GM19438 (cell line): Measurements from ENCODE around the gene ANTXRL.
"Not testable (repeated sequence)": the region's sequence is repeated elsewhere in the genome, so short reads cannot be mapped to it uniquely, and the experiment has no call there.

Experiments used
- ATAC-seq: cut with Tn5 transposase; IDR thresholded peaks from one replicate; pipeline ENCODE4 v1.9.1; 2021; ENCODE audit warnings: low read depth; ENCODE audit not compliant: unreplicated experiment

ANTXRL gene

DNA sequence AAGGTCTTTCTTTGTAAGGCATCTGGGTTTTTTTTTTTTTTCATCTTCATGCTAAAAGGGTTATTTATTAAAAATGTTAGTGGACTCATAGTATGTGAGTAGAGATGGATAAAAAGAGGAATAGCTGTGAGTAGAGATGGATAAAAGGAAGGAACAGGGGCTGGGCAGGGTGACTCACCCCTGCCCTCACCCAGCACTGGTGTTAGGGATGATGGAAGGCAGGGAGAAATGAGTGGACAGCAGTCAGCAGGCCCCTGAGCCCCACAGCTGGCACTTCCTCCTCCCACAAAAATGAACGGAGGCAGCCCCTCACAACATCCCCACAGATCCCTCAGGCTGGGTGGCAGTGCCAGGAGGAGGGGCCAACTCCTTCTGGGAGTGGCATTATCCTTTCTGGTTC is 39.3 kb downstream of the ANTXRL start:
- no peak for ATAC-seq

DNA sequence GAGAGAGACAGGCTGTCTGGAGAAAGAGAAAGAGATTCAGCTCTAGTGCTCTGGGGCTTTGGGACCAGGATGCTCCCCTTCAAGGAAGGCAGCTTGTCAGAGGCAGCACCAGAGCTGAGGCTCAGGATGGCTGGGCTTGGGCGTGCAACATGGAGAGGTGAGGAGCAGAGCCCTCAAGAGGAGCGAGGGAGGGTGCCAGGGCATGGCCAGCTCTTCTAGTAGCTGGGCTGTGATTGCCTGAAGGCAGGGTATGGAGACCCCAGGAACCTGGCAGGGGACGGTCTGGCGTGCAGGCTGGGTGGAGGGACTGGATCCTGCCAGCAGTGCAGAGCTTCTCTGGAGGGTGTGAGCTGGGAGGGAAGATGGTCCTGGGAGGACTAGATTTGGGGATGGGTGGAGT is 40.2 kb downstream of the ANTXRL start:
- no peak for ATAC-seq

DNA sequence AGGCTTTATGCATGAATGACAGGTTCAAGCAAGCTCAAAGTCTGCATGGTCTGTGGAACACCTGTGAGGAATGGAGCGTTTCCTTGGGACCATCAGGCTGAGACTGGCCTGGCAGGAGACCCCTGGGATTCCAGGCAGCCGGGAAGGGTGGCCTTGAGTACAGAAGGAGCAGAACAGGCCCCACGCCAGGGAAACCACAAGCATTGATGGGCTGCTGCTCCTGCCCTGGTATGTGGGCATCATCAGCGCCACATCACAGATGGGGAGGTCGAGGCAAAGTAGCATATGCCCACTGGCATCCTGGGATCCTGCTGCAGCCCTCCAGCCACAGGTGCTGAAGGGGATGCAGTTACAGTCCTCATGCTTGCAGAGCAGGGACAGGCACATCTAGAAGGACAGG is 40.9 kb downstream of the ANTXRL start:
- no peak for ATAC-seq

DNA sequence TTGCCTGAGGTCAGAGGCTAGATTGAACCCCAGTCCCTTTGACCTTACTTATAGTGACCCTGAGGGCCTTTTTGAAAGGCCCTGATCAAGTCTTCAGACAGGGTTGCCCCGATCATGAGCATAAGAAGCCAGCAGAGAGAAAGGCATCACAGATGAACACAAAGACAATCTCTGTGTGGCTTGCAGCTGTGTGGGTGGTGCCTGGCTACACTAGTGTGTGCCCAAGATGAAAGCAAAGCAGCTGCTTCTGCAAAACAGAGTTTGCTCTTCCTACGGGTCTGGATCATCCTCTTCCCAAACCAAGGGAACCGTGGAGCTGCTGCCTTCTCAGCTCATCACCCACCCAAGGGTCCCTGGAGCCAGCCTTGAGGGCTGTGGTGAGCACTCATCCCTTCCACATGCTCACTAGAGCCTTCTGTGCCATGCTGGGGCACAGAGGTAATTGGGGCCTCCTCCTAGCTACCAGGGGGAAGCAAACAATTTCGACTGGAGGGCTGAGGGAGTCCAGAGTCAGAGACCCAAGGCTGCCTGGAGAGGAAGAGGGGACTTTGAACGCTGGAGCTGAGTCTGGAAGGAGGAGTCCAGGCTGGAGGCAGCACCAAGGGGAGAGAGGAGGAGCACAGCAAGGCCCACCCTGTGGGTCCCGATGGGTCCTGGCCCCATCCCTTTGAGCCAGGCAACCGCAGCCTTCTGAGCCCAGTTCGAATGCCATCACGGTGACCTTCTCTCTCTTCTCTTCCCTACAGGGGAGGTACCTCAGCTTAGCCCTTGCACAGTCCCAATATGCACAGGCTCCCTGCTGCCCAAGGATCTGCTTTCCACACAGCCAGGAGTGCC is 42.3 kb downstream of the ANTXRL start:
- no peak for ATAC-seq

DNA sequence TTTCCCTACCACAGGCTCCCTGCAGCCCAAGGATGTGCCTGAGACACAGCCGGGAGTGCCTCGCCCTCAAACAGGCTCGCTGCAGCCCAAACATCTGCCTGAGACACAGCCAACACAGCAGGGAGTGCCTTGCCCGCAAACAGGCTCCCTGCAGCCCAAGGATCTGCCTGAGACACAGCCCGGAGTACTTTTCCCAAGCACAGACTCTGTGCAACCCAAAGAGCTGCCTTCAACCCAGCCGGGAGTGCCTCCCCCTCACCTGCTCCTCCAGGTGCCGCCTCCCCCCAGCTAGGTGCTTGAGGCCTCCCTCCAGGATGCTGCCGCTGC is 42.9 kb downstream of the ANTXRL start:
- ATAC-seq, result no peak

DNA sequence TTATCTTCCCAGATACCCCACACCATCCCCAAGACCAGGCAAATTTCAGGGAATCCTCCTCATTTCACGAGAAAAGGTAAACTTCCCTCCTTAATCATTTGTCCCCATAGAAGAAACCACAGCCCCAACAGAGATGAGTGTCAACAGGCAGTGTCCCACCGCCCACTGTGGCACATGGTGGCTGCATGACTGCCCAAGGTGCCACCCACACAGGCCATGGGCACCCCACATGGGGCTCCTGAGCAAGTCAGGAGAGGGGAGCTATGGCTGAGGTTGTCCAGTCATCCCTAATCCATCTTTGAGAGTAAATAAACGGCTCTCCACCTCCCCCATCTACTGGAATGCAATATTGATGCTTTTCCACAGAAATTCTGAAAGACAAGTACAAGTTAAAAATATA is 44.1 kb downstream of the ANTXRL start:
- no peak for ATAC-seq

DNA sequence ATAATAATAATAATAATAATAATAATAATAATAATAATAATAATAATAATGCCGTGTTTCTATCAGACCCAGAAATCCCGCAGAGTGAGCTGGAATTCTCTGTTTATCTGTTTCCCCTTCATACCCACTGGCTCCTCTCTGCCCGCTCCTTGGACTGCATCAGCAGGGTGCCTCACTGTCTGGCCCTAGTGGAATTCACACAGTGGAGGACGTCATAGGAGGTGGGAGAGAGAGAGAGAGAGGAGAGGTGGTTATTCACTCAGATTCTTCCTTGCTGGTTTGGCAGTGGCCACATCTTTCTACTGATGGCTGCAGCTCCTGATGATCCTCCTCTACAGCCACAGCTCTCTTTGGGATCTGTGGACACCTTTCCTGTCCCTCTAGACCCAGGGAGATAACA is 78.7 kb downstream of the ANTXRL start:
- not testable (repeated sequence) for ATAC-seq

DNA sequence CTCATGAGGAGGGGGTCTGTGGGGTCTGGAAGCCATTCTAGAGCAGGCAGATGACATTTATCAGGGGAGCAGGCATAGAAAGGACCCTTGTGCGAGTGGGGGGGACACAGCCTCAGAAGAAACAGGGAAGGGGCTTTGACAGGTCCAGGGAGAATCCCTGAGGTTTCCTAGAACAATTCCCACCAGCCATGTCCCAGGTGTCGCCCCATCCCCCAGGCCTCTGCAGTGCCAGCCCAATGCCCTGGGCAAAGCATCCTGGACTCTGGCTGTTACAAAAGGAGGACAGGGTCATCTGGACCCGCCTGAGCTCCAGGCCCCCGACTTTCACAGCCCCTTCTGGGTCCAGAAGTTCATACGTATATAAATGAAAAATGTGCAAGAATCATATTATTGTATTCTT is 80.4 kb downstream of the ANTXRL start:
- not testable (repeated sequence) for ATAC-seq

DNA sequence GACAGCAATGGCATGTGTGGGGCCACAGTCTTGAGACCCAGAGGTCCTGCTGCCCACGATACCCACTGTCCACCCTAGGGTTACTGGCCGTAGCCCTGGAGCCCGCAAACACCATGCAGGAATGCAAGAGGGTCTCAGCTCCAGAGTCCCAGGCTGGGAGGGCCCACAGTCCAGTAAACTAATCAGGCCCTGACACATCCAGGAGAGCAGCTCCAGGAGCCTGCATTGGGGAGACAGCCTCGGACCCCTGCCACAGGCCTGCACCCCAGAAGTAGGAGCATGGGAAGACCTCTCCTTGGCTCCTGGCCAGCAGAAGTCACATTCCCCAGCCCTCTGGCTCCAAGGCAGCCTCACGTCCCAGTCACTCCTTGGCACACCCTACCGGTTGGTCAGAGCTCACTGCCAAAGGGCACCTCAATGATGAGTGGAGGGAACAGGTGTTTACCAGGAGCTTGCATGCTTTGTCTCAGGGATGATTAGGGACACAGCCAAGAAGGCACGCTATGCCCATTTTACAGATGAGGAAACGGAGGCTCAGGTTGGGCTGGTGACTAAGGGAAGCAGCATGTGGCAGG is 81.0 kb downstream of the ANTXRL start:
- not testable (repeated sequence) for ATAC-seq

DNA sequence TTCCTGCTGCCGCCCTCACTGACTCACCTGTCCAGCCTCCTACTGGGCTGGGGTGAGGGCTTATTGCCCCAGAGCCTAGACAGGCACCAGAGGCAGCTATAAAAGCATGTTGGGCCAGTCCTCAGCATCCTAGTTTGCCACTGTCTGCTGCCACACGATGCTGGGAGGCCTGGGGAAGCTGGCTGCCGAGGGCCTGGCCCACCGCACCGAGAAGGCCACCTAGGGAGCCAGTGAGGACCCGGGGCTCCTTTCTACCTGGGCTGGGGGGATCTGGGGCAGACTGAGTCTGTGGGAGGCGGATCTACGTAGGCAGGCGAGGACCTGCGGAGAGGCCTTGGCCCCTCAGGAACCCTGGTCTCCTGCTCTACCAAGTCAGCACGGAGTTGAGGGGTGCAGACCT is 82.2 kb downstream of the ANTXRL start:
- not testable (repeated sequence) for ATAC-seq

DNA sequence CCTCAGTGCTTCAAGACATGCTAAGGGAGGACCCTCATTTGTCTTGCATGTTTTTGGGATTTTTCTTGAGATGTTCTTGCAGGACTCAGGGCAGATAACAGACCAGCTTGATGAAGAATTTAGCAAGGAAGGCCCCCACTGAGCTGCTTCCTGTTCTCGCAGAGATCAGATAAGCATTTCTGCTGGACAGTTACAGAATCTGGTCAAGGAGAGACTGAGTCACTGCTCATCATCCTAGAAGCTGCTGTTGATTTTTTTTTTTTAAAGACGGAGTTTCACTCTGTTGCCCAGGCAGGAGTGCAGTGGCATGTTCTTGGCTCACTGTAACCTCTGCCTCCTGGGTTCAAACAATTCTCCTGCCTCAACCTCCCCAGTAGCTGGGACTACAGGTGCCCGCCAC is 87.6 kb downstream of the ANTXRL start:
- ATAC-seq, result not testable (repeated sequence)

DNA sequence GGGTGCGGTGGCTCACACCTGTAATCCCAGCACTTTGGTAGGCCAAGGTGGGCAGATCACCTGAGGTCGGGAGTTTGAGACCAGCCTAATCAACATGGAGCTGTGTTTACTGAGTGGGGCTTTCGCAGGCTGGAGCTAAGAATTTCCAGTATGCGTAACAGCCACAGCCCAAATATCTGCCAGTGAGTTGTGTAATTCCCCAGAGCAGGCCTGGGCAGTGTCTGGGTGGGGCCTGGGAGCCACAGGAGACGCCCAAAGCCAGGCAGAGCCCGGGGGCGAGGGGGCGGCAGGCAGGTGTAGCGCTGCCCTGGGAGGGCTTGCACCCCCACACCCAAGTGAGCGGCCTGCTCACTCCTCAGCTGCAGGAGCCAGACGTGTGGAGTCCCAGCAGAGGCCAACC is 88.6 kb downstream of the ANTXRL start, which contains the start of gene ANXA8L1:
ANXA8L1 (plus strand) TSS at position 371 of the 400 bp plus-strand sequence. CDS start 76 bp downstream, outside the sequence.
- not testable (repeated sequence) for ATAC-seq

DNA sequence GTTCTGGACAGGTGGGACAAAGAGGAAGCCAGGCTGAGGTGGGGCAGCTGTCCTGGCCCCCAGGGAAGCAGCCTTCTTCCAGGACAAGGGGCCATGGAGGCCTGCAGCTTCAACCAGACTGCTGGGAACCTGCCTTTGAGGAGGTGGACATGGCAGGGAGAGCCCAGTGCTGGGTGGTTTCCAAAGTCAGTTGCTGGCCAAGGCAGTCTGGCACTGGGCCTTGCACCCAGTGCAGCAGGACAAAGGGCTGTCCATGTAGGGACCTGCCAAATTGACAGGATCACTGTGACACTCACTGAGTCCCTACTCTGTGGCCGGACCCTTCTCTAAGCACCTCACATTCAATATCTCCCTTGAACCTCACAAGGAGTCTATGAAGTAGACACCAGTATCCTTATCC is 90.2 kb downstream of the ANTXRL start:
- not testable (repeated sequence) for ATAC-seq

DNA sequence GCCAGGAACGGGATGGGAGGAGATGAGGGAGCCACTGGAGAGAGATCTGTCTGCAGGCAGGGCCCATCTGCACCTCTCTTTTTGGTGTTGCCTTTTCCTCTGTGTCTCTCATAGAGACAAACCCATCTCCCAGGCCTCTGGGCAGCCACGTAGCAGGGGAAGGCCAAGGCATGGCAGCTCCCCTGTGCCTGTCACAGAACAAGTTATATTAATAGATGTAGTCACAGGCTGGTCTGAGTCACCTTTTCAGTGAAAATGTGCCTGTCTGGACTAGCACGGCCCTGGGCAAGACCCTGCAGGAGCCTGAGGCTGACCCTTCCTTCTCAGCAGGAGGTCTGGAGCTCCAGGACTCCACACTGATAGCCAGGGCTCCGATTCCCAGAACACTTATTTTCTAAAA is 90.9 kb downstream of the ANTXRL start:
- not testable (repeated sequence) for ATAC-seq

DNA sequence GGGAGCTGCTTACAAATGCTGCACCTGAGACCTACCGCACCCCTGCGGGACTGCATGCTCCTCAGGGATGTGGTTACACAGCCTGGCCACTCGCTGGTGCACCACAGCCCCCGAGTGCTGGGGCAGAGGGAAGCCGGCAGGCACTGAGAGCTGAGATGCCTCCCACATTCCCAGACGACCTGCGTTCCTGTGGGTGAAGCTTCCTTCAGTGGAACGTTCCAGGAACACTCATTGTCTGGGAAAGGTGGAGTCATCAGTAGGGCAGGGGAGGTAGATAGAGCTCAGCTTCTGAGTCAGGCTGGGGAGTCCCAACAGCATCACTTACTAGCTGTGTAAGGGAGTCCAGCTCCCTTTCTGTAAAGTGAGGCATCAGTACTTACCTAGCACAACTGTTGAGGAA is 91.3 kb downstream of the ANTXRL start:
- ATAC-seq, result not testable (repeated sequence)

DNA sequence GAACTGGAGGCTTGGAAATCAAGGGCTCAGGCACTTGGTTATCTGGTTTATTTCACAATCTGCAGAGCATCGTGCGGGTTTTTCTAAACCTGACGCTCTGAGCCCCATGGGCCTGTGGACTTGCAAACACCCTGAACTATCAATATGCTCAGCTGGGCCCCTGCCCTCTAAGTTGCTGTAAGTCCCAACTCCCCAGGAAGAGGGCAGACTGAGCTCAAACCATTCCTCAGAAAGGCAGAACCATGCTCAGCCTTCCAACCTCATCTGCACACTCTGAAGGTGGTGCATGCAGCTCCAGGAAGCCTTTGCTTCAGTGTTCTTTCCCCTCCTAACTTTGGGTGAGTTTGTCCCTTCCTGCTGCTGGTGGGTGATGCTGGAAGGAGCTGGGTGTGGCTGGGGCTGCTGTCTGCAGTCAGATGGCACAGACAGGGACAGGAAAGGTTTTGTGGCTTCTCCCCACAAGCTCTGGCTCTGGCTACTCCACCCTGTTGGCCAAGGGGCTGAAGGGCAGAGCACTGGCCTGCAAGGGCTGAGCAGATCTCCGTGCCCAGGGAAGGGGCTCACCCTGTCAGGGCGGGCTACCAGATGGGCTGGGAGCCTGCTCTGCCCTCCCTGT is 92.5 kb downstream of the ANTXRL start:
- ATAC-seq, result not testable (repeated sequence)
